GM19397 (cell line): Measurements from ENCODE around the gene NFATC1.

Source experiments
- ATAC-seq: cut with Tn5 transposase; IDR thresholded peaks from one replicate; pipeline ENCODE4 v1.9.1; 2021; ENCODE audit warnings: mild to moderate bottlenecking, moderate library complexity; ENCODE audit not compliant: unreplicated experiment

Gene NFATC1

GRCh38 chr18:79529991-79530390, 134.3 kb downstream of the NFATC1 start:
- ATAC-seq: no peak

- ATAC-seq: no peak
These were observed 135.1 kb downstream of the NFATC1 start for GRCh38 chr18:79530821-79531220.

GRCh38 chr18:79531386-79531785, 135.7 kb downstream of the NFATC1 start:
- no peak for ATAC-seq

- ATAC-seq: no peak
These were observed 136.2 kb downstream of the NFATC1 start for GRCh38 chr18:79531926-79532312.

- no peak for ATAC-seq
These were observed 136.7 kb downstream of the NFATC1 start for GRCh38 chr18:79532313-79533007.

- ATAC-seq: no peak
These were observed 137.4 kb downstream of the NFATC1 start for GRCh38 chr18:79533146-79533545.

- no peak for ATAC-seq
These were observed 137.9 kb downstream of the NFATC1 start for GRCh38 chr18:79533591-79533990.

- no peak for ATAC-seq
These were observed 138.6 kb downstream of the NFATC1 start for GRCh38 chr18:79534356-79534755.

GRCh38 chr18:79537758-79538157, 142.0 kb downstream of the NFATC1 start:
- no peak for ATAC-seq

GRCh38 chr18:79538635-79539034, 142.9 kb downstream of the NFATC1 start:
- ATAC-seq: no peak

GRCh38 chr18:79540161-79540903, 144.6 kb downstream of the NFATC1 start:
- no peak for ATAC-seq

GRCh38 chr18:79540904-79541282, 145.2 kb downstream of the NFATC1 start:
- ATAC-seq: no peak

- ATAC-seq: no peak
These were observed 146.5 kb downstream of the NFATC1 start for GRCh38 chr18:79542213-79542612.

- ATAC-seq: no peak
These were observed 147.4 kb downstream of the NFATC1 start for GRCh38 chr18:79542876-79543750.

- no peak for ATAC-seq
These were observed 148.2 kb downstream of the NFATC1 start for GRCh38 chr18:79543861-79544385.

GRCh38 chr18:79544386-79544963, 148.7 kb downstream of the NFATC1 start:
- no peak for ATAC-seq

- ATAC-seq: no peak
These were observed 149.5 kb downstream of the NFATC1 start for GRCh38 chr18:79545255-79545654.

GRCh38 chr18:79545736-79546171, 150.0 kb downstream of the NFATC1 start:
- no peak for ATAC-seq

- no peak for ATAC-seq
These were observed 151.1 kb downstream of the NFATC1 start for GRCh38 chr18:79546781-79547272.

GRCh38 chr18:79547413-79548076, 151.8 kb downstream of the NFATC1 start:
- ATAC-seq: no peak
